ENCODE measurements around the gene CDKAL1.

The CDKAL1 gene

DNA sequence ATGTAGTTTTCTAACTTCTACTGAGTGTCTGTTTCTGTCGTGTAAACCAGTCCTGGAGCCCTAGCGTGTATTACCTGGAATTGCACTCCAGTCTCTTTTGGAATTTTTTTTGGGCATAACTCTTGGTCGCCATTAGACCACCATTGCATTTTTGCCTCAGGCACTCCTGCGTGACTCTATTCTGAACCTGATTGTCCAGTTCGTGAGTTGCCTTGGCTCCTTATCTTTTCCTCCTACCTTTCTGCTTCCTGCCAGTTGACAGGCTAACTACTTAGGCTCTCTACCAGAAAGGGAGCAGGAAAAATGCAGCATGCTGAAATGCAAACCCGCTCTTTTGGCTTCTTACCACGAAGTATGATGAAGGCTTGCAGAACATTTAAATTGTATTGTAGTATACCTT lies 568.4 kb downstream of the CDKAL1 start:
- no peak for DNase-seq (ENCODE audit: low read depth, low spot score)

DNA sequence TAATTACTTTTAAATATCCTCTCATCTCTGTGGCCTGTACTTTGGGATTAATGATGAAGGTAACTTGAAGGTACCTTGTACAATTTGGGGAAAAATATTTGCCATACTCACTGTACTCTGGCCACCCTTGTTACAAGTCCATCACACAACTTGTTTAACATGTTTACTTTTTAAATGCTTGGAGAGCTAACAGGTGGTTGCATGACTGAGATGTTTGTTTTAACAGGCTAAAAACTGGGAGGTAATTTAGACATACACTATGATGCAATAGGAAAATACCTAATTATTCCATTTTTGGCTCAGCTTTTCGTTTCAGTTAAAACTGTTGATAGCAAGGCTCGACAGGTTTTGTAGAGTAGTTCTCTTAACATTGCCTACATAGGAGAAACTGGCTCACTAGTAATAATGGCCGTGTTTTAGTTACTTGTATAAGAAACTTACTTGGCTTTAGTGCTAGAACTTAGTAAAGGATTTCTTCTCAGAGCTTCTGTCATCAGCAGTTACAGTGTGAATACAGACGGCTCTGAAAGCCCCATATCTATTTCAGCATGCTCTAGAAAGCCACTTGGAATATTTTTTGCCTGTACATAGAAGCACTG lies 569.5 kb downstream of the CDKAL1 start:
- DNase-seq (ENCODE audit: low read depth, low spot score) = no peak

DNA sequence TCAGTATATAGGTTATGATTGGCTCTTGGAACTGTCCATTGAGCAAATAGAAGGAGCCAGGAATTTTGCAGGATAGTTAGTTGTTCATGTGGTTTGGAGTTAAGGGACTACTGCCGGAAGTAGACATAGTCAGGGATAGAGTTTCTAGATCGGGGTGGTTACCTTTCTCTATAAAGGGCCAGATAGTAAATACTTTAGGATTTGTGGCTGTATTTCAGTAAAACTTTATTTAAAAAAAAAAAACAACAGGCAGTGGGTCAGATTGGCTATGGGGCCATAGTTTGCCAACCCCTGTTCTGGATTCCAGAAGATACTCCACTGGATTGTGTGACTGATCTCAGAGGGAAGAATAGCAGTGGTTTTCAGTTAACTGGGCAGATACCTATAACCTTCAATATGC lies 570.0 kb downstream of the CDKAL1 start:
- DNase-seq (ENCODE audit: low read depth, low spot score) = no peak

- no peak for DNase-seq (ENCODE audit: low read depth, low spot score)
These were observed 573.5 kb downstream of the CDKAL1 start for GRCh38 chr6:21107796-21108195.

DNA sequence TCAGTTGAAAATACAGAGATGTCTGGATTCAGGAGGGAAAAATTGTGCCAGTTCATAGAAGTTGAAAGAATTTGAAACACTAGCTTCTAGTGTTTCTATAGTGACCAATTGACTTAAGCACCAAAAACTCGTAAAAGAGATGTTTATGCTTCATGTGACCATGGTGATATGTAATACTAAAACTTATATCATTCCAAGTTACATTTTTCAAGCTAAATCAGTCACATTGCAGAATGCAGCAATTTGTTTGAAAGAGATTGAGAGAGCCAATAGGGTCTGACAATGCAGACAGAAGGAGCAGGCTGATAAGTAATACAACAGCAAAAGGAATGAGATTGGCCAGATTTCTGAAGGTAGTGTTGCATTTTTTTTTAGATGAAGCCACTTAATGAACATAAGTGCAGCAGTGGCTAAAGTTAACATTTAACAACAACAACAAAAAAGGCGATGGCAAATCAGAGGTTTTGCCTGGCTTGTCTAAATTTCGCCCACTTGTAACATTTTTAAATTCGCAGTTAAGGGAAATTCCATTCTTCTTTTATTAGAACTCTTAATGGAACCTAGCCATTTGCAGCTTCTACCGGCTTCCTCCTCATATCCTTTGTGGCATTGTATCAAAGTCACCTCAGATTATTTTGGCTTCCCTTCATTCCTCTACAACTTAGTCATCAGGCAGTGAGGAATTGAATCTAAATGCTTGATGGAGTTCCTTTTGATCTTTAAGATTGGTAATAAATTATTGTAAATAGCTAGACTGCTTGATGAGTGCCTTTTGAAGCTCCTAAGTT lies 575.3 kb downstream of the CDKAL1 start:
- no peak for DNase-seq (ENCODE audit: low read depth, low spot score)

GRCh38 chr6:21110684-21111083 lies 576.4 kb downstream of the CDKAL1 start:
- no peak for DNase-seq (ENCODE audit: low read depth, low spot score)

GRCh38 chr6:21111093-21111725 lies 577.0 kb downstream of the CDKAL1 start:
- DNase-seq (ENCODE audit: low read depth, low spot score) = no peak

DNA sequence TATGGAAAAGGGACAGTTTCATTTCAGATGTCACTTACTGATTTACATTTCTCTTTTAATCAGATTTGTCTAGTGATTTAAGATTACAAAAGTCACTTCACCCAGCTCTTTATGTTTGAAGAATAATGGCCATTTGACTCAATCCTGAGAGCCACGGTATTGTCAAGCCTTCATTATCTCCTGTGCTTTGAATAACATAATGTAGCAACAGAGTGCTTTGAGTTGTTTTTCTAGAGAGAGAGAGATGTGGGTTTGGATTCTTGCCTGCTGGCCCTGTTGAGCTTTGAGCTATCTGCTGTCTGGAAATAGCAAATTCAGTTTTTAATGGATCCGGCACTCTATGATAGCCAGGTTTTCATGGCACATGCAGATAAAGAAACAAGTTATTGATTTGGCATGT lies 580.9 kb downstream of the CDKAL1 start:
- no peak for DNase-seq (ENCODE audit: low read depth, low spot score)

GRCh38 chr6:21116736-21117135 lies 582.5 kb downstream of the CDKAL1 start:
- no peak for DNase-seq (ENCODE audit: low read depth, low spot score)

GRCh38 chr6:21118216-21118780 lies 584.0 kb downstream of the CDKAL1 start:
- DNase-seq (ENCODE audit: low read depth, low spot score) = no peak

DNA sequence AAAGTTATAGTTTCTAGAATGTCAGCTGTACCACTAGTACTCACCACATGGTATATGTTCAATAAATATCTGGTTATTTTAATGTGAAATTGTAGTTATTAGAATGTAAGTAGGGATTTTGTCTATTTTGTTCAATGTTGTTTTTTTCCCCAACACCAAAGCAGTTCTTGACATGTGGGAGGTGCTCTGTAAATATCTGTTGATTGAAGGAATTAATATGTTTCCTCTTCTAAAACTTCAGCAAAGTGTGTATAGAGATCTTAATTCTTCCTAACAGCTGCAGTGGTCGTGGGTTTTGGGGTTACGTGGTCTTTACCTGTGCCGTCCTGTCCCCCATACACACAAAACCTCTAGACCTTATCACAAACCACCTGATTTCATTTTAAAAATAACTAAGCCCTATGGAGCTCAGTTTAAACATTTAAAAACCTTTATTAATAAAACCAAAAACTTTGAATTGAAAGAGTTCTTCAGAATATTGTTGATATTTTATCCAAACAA lies 587.4 kb downstream of the CDKAL1 start:
- no peak for DNase-seq (ENCODE audit: low read depth, low spot score)

GRCh38 chr6:21123507-21124436 lies 589.5 kb downstream of the CDKAL1 start:
- no peak for DNase-seq (ENCODE audit: low read depth, low spot score)

GRCh38 chr6:21128601-21129000 lies 594.3 kb downstream of the CDKAL1 start:
- no peak for DNase-seq (ENCODE audit: low read depth, low spot score)

DNA sequence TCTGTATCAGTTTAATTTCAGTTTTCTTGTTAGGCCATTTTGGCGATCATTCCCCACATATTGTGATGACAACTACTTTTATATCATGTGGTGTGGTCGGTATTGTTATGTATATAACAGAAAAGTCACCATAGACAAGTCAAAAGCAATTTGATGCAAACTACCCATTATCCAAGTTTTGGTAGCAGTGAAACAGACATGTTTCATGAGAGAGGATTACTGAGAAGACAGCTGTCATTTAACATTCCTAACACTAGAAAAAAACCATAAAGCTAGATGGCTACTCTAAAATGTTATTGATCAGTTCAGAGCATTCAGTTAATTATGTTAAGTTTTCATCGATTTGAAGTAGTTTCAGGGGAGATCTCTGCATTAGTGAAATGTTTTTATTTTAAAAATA lies 597.1 kb downstream of the CDKAL1 start:
- DNase-seq (ENCODE audit: low read depth, low spot score) = no peak

GRCh38 chr6:21132446-21132845 lies 598.2 kb downstream of the CDKAL1 start:
- no peak for DNase-seq (ENCODE audit: low read depth, low spot score)

- DNase-seq (ENCODE audit: low read depth, low spot score) = no peak
These were observed 598.9 kb downstream of the CDKAL1 start for GRCh38 chr6:21132856-21133838.

- DNase-seq (ENCODE audit: low read depth, low spot score) = no peak
These were observed 599.6 kb downstream of the CDKAL1 start for GRCh38 chr6:21133901-21134300.

DNA sequence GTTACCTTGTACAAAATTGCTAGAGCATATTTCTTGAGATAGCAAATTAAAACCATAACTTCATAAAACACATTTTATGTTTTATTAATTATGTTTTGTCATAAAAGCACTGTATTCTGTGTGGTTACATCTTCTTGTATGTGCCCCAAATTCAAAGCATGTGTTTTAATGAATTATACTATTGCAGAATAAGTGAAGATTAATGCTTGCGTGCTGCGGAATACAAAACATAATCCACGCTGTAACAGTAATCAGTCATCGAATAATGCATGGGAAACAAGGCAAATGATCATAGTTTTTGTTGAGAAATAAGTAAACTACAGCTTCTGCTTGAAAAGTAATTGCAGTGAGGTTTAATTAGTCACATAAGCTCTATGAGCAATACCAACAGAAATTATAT lies 600.1 kb downstream of the CDKAL1 start:
- no peak for DNase-seq (ENCODE audit: low read depth, low spot score)

DNA sequence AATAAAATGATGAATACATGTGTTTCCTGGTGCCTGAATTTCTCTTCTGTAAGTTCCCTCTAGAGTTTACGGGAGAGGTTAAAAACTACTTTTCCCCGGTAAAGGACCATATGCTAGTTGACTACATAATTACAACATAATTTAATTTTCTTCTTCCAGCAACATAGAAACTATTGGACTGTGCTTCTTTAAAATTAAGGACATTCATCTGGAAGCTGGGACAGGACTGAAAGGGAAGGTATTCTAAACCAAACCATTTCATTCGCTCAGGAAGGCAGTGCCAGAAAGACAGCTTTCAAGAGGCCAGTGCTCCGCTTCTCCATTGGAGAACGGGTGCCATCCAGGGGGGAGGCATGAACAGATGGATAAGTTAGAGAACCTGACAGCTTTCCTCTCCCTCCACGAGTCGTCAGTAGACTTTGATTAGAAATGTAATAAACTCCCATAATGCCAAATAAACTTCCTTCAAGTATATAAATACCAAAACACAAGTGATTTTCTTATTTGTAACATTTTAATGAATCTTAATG lies 601.3 kb downstream of the CDKAL1 start:
- DNase-seq (ENCODE audit: low read depth, low spot score) = no peak
